ENCODE data around the gene SPRY2.

DNA sequence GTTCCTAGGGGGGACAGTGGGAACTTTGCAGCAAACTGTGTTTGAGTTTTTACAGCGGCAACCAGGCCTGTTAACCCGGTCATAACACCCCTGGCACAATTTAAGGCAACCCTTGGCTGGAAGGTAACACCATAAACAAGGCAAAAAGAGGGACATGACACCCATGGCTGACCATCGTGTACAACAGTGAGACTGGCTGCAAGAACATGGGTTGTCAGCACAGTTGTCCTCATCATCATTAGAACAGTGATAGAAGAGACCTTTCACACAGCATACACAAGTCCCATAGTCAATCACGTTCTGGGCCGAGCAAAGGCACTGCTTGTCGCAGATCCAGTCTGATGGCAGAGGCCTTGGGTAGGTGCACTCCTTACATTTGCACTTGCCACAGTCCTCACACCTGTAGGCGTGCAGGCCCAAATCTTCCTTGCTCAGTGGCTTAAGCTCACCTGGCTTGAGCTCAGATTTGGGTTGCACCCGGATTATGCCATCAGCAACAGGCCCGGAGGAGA, 4.1 kb downstream of the SPRY2 start:
- TF ChIP-seq POLR2A (IDR thresholded peaks at IDR 0.05) = no peak
- TF ChIP-seq, protein P1, sequence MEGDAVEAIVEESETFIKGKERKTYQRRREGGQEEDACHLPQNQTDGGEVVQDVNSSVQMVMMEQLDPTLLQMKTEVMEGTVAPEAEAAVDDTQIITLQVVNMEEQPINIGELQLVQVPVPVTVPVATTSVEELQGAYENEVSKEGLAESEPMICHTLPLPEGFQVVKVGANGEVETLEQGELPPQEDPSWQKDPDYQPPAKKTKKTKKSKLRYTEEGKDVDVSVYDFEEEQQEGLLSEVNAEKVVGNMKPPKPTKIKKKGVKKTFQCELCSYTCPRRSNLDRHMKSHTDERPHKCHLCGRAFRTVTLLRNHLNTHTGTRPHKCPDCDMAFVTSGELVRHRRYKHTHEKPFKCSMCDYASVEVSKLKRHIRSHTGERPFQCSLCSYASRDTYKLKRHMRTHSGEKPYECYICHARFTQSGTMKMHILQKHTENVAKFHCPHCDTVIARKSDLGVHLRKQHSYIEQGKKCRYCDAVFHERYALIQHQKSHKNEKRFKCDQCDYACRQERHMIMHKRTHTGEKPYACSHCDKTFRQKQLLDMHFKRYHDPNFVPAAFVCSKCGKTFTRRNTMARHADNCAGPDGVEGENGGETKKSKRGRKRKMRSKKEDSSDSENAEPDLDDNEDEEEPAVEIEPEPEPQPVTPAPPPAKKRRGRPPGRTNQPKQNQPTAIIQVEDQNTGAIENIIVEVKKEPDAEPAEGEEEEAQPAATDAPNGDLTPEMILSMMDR (IDR thresholded peaks at IDR 0.05) = no peak
